Adrenal gland (tissue), 12 donors: Measurements from ENCODE around the gene SDCCAG8. TPM values are rescaled to one million over a fixed set of nuclear protein-coding genes. Genes with fewer than 3 reads are reported as not detected.

ENCODE experiments used
- DNase-seq, 7 donors: peaks; one replicate each; pipeline ENCODE4 v3.0.0-alpha.2; 2019 to 2020
- H3K27ac ChIP-seq, 5 donors: fragments of 200-600 bp; sonication (generic) in 4 of 5; 1 replicate in 3 of 5; 2 replicates in 2 of 5; pipeline versions ENCODE4 v1.5.1 to v1.8.0; 2016 to 2020; ENCODE audit warnings: mild to moderate bottlenecking in 1 of 5
- H3K27me3 ChIP-seq: fragments of 200-600 bp; 2 replicates; pipeline ENCODE4 v1.8.0; 2021
- H3K36me3 ChIP-seq, 2 donors: fragments of 200-600 bp; replicated peaks in 1 of 2; 1 replicate in 1 of 2; 2 replicates in 1 of 2; pipeline versions ENCODE4 v1.5.1 to v1.8.0; 2018 to 2022
- H3K4me1 ChIP-seq, 2 donors: fragments of 200-600 bp; replicated peaks in 1 of 2; 1 replicate in 1 of 2; 2 replicates in 1 of 2; pipeline versions ENCODE4 v1.5.1 to v1.8.0; 2018 to 2021
- H3K4me3 ChIP-seq, 4 donors: fragments of 200-600 bp; sonication (generic) in 3 of 4; one replicate each; pipeline ENCODE4 v1.5.1; 2016 to 2018
- H3K9me3 ChIP-seq, 3 donors: fragments of 200-600 bp; sonication (generic) in 1 of 3; replicated peaks in 1 of 3; 1 replicate in 2 of 3; 2 replicates in 1 of 3; pipeline versions ENCODE4 v1.5.1 to v1.8.0; 2016 to 2021
- POLR2A ChIP-seq, 2 donors: fragments of 450-650 bp; IDR thresholded peaks; one replicate each; pipeline ENCODE4 v1.6.1; 2017; ENCODE audit warnings: antibody characterized with exemption in 2 of 2, mild to moderate bottlenecking in 2 of 2, moderate library complexity in 1 of 2
- WGBS, 4 donors: extraction: QIAGEN DNeasy Blood & Tissue Kit in 2 of 4; methylation state at CpG; one replicate each; pipeline versions ENCODE4 v1.1.5 to v1.1.7; 2013 to 2017; 5-methylcytosine and 5-hydroxymethylcytosine counted together
- intact Hi-C, 2 donors: fragments of 100-400 bp; cut with DNase I; formaldehyde crosslinking; loops; one replicate each; pipeline versions ENCODE4 v1.14.1 to v1.15.0; 2022 to 2023
- polyA plus RNA-seq, 3 donors: library from polyadenylated mRNA; stranded (reverse); fragments of 200-250 nt in 2 of 3; fragments of 350-450 nt in 1 of 3; fragmentation: Illumina TruSeq in 1 of 3; extraction: RNeasy Lipid Tissue Mini Kit (QIAGEN cat#74804) in 1 of 3; gene quantifications; one replicate each; pipeline ENCODE4 v1.2.3, GENCODE V29; 2013 to 2014
- total RNA-seq, 9 donors: library from RNA; depleted of rRNA in 4 of 9; stranded (reverse); fragments of >200 nt in 4 of 9; fragments of 120-200 nt in 1 of 9; fragmentation: NEBNext Ultra II Directional in 1 of 9; extraction: Animal tissue kit (Norgen Biotek cat#: 25700) in 1 of 9; gene quantifications; one replicate each; pipeline versions ENCODE4 v1.1.0 to v1.2.4, GENCODE V29; 2013 to 2023
- TF ChIP-seq, protein P1 (sequence below), 6 experiments: fragments of 450-650 bp in 4 of 6; fragments of 200-600 bp in 2 of 6; sonication (generic) in 1 of 6; IDR thresholded peaks; 1 replicate in 5 of 6; 2 replicates in 1 of 6; pipeline versions ENCODE4 v1.5.1 to v1.8.0; 2016 to 2021; ENCODE audit warnings: antibody characterized with exemption in 6 of 6, mild to moderate bottlenecking in 2 of 6, moderate library complexity in 1 of 6
- donor health status: healthy with polysubstance abuse.
- donor health status: Bipolar disorder and iron deficiency.
- donor health status: DM: yes; HTN: yes; CAD: no.
- donor health status: DM: no; HTN: no; CAD: no.
- donor health status: DM: no; HTN: no; CAD: no.
- donor health status: DM: yes; HTN: yes; CAD: no.

The SDCCAG8 gene
- total and polyA plus RNA-seq, 12 donors, result 22.5 to 60.9 (median 44.1) TPM

DNA sequence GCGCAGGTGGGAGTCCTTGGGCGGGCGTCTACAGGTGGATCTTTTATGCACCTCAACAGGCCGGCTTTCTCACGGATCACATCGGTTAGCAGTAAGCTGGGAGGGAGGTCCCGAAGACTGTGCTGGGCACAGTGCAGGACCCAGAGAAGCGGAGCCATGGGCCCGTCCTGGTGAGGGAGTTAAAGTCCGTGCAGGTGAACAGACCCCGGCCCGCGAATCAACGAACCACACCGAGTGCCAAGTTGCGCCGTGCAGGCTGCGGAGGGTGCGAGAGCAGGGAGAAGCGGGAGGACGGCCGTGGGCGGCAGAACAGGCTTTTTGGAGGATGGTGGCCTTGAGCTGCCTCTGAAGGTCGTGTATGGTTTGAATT lies 233.3 kb downstream of the SDCCAG8 start:
- no peak for DNase-seq
- TF ChIP-seq, protein P1, sequence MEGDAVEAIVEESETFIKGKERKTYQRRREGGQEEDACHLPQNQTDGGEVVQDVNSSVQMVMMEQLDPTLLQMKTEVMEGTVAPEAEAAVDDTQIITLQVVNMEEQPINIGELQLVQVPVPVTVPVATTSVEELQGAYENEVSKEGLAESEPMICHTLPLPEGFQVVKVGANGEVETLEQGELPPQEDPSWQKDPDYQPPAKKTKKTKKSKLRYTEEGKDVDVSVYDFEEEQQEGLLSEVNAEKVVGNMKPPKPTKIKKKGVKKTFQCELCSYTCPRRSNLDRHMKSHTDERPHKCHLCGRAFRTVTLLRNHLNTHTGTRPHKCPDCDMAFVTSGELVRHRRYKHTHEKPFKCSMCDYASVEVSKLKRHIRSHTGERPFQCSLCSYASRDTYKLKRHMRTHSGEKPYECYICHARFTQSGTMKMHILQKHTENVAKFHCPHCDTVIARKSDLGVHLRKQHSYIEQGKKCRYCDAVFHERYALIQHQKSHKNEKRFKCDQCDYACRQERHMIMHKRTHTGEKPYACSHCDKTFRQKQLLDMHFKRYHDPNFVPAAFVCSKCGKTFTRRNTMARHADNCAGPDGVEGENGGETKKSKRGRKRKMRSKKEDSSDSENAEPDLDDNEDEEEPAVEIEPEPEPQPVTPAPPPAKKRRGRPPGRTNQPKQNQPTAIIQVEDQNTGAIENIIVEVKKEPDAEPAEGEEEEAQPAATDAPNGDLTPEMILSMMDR (IDR thresholded peaks at IDR 0.05), result no peak
- no peak for TF ChIP-seq POLR2A (IDR thresholded peaks at IDR 0.05)
- 88 to 94% (median 92%) methylated on average over 17 to 24 of the region's 24 CpGs for WGBS, 4 donors
- H3K9me3 ChIP-seq, result no peaks in the 10 kb centered on the region
- H3K36me3 ChIP-seq, result no peaks in the 10 kb centered on the region
- H3K27me3 ChIP-seq, result no peaks in the 10 kb centered on the region
- no peak overlapping the region for H3K27ac ChIP-seq
- intact Hi-C loops, result no loop called here
- H3K4me3 ChIP-seq, result no peak overlapping the region
- H3K4me1 ChIP-seq, result no peaks in the 10 kb centered on the region

DNA sequence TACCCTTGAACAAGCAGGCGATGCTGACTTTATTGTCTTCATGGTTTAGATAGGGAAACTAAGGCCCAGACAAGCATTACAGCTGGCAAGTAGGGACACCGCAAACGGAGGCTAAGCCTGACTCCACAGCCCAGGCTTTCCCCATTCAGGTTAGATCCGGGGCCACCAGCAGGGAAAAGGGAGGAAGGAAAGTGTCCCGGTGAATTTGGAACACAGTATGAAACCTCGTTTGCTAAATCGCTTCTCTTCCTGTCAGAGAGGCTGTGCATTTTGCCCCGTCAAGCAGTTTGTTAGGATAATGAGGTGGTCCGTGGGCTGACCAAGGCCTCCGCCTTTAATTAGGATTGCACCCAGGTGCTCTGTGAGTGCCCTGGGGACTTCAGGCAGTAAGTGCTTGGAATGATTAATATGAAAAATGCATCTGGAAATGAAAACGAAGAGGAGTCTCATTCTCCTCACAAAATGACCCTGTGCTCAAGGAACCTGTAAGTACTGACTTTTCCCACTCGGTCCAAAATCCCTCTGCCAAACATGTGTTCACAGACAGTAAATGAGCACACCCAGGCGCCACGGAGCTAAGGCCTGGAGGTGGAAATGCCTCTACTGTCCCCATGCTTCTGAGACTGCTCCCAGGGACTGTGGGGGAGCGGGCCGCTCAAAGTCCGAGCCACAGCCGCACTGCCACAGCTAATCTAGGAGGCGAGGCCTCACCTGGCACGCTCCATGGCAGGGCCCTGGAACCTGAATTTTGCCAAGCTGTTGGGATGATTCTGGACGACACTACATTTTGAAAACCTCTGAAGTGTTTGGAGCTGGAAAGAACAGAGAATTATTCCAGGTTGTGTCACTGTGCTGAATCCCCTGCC lies 234.1 kb downstream of the SDCCAG8 start:
- H3K27ac ChIP-seq, result no peak overlapping the region
- no peaks in the 10 kb centered on the region for H3K36me3 ChIP-seq
- no peak for TF ChIP-seq POLR2A (IDR thresholded peaks at IDR 0.05)
- TF ChIP-seq, protein P1 (IDR thresholded peaks at IDR 0.05), result no peak
- H3K4me1 ChIP-seq, result no peaks in the 10 kb centered on the region
- DNase-seq, result no peak
- WGBS, 4 donors, result 89 to 95% (median 91%) methylated on average over 19 to 21 of the region's 21 CpGs
- H3K9me3 ChIP-seq, result no peaks in the 10 kb centered on the region
- intact Hi-C loops, result no loop called here
- H3K4me3 ChIP-seq, result no peak overlapping the region
- no peaks in the 10 kb centered on the region for H3K27me3 ChIP-seq

DNA sequence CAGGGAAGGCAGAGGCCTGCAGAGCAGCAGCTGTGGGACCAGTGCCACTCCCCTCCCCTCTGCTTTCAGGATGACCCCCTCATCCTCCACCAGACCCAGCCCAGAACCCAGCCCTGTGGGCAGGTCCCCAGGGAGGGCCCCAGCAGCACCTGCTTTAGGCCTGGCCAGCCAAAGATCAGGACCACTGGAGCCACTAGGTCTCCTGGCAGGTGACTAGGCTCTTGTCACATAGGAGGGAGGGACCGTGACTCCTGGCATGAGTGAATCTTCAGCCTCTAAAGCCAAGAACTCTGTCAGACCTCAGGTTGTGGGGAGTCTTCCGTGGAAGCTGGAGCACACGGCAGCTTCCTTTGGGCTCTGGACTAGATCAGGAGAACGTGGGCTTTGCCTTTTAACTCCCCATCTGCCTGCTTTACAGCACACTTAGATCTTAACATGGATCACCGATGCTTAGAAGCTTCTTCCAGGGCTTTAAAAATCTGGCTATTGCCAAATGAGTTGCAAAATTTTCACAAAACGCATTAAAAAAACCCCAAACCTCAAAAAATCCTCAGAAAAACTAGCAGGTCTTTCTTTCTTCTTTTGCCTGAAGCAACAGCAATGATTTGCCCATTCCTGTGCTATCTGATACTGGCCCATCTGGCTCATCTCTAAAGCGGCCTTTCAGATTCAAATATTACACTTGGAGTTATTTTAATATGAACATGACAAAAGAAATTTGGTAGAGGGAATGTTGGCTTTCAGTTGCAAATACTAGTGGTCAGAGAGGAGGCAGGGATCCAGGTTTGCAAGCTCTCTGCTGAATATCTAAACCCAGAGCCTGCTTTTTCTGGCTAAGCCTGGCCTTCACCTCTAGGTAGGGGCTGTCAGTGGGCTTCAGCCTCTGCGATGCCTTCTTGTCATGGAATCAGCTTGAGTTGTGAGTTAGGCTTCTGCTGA lies 235.2 kb downstream of the SDCCAG8 start:
- peak in 1 of 7 donors; percentile 12 for DNase-seq
- TF ChIP-seq POLR2A (IDR thresholded peaks at IDR 0.05), result no peak
- TF ChIP-seq, protein P1 (IDR thresholded peaks at IDR 0.05), result no peak
- Histone ChIP-seq H3K4me3 (no peak overlapping the region), H3K36me3 (no peaks in the 10 kb centered on the region), H3K9me3 (no peaks in the 10 kb centered on the region), H3K4me1 (peaks cover 0 to 7% of the 10 kb centered on the region in 2 donors), H3K27me3 (no peaks in the 10 kb centered on the region), H3K27ac (no peak overlapping the region)
- intact Hi-C loops, result no loop called here
- WGBS, 4 donors, result 83 to 85% (median 83%) methylated on average over 6 to 8 of the region's 8 CpGs
